Peyer's patch (tissue), 4 donors: ENCODE measurements around the gene TIMM22.

Experiments used
- POLR2A ChIP-seq, 2 donors: fragments of 450-650 bp; IDR thresholded peaks; one replicate each; pipeline ENCODE4 v1.5.1; 2017; ENCODE audit warnings: antibody characterized with exemption in 2 of 2, mild to moderate bottlenecking in 2 of 2, moderate library complexity in 2 of 2
- TF ChIP-seq, protein P1 (sequence below), 6 experiments: fragments of 450-650 bp in 4 of 6; fragments of 200-600 bp in 2 of 6; sonication (generic) in 1 of 6; IDR thresholded peaks; one replicate each; pipeline ENCODE4 v1.5.1; 2017 to 2019; ENCODE audit warnings: antibody characterized with exemption in 6 of 6, mild to moderate bottlenecking in 3 of 6, moderate library complexity in 1 of 6

GRCh38 chr17:998111-998510, 1.2 kb downstream of the TIMM22 start:
- TF ChIP-seq POLR2A (IDR thresholded peaks at IDR 0.05), result no peak
- TF ChIP-seq, protein P1, sequence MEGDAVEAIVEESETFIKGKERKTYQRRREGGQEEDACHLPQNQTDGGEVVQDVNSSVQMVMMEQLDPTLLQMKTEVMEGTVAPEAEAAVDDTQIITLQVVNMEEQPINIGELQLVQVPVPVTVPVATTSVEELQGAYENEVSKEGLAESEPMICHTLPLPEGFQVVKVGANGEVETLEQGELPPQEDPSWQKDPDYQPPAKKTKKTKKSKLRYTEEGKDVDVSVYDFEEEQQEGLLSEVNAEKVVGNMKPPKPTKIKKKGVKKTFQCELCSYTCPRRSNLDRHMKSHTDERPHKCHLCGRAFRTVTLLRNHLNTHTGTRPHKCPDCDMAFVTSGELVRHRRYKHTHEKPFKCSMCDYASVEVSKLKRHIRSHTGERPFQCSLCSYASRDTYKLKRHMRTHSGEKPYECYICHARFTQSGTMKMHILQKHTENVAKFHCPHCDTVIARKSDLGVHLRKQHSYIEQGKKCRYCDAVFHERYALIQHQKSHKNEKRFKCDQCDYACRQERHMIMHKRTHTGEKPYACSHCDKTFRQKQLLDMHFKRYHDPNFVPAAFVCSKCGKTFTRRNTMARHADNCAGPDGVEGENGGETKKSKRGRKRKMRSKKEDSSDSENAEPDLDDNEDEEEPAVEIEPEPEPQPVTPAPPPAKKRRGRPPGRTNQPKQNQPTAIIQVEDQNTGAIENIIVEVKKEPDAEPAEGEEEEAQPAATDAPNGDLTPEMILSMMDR (IDR thresholded peaks at IDR 0.05), result no peak
